HG02763 (cell line): ENCODE results near the gene CDC40.

ENCODE experiments used
- ATAC-seq: cut with Tn5 transposase; IDR thresholded peaks from one replicate; pipeline ENCODE4 v1.9.1; 2021; ENCODE audit warnings: mild to moderate bottlenecking, moderate library complexity; ENCODE audit not compliant: unreplicated experiment

Gene CDC40

GRCh38 chr6:110180228-110181008 lies at the start of gene CDC40:
CDC40 (plus strand) TSS chr6:110180427; CDS start chr6:110180445, 18 bp downstream.
- ATAC-seq = peak; percentile 53

- ATAC-seq = no peak
Measured at GRCh38 chr6:110137924-110138887, 42.0 kb upstream of the CDC40 start.

DNA sequence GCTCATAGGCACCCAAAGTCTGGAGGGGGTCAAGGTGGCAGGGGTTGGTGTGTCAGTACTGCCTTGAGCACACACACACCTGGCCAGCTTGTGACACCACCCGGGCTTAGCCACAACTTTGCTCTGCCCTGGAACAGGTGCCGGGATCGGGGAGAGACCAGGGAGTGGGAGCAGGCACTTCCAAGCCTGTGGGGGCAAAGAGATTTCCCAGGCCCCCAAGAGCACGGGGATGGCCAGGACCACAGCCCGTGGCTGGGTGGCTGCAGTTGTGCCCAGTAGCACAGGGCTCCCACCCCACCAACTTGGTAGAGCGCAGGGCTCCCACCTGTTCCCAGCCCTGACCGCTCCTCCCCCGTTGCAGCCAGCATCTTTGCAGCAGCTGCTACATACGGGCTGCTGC lies 41.2 kb upstream of the CDC40 start:
- ATAC-seq = no peak

DNA sequence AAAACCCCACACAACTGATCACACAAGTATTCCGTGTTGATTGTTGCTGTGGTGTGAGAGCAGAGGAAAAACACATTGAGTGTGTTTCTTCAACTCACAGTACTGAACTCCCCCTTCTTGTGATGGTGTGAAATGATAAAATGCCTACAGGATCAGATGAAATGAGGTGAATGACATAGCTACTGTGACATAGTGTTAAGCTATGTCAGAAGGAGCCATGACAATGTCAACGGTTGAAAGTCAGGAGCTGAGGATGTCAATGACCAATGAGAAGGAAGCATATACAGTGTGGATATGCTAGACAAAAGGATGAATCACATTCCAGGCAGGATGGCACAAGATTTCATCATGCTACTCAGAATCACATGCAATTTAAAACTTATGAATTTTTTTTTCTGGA lies 39.6 kb upstream of the CDC40 start:
- ATAC-seq = no peak

- no peak for ATAC-seq
Measured at GRCh38 chr6:110147870-110148269, 32.4 kb upstream of the CDC40 start.

GRCh38 chr6:110158479-110158878 lies 21.7 kb upstream of the CDC40 start:
- no peak for ATAC-seq

- ATAC-seq = no peak
Measured at GRCh38 chr6:110170081-110170480, 10.1 kb upstream of the CDC40 start.

DNA sequence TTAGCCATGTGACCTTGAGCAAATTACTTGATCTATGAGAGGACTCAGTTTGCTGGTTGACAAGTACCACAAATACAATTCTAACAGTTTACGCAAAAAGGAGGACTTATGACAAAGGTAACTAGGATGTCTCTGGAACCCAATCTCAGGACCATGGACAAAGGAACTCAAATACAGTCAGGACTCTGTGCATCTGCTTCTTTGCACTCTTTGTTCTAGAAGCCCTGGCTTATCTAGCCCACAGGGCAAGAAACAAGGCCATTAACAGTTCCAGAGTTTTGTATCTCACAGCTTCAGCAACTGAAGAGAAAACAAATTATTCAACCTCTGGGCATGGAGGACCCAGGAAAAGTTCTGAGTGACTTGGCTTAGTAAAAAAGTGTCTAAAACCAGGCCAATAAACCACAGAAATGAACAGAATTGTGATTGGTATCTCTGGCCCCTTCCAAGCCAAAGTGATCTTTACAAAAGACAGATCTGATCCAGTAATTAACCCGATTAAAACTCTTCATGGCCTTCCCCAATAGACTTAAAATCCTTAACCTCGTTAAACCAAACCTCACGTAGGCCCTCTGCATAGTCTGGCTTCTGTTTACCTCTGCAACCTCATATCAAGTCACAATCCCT lies 6.6 kb upstream of the CDC40 start:
- ATAC-seq = no peak

DNA sequence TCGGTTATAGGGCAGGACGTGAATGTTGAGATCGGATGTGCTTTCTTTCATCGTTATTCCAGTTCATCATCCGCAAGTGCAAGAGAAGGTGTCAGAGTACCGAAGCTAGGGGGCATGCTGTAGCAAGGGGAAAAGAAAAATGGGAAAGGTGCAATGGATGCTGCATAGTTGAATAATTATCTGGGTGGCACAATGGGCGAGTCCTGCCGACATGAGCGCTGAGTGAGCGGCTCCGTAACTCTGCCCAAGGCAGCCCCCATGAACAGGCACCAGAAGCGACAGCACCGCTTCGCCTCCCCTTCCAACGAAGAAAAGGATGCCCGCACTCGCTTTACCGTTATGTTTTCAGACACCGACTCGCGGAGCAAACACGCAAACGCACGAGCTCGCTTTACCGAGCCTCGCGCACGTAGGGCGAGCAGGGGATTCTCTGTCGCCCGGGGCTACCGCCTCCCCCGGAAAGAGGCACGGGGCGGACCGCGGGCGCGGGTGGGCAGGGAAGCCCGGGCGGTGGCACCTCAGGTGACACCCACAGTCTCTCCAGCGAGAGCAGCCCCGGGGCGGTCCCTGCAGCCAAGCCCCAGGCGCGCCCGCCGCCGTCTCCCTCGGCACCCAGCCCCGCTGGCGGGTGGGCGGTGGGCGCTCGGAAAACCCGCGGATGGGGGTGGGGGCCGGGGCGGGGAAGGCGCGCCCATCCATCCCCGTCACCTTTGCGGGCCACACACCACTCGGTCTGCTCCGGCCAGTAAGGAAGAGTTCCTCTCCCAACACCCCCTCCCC lies 1.4 kb upstream of the CDC40 start:
- peak; percentile 21 for ATAC-seq

- ATAC-seq = peak; percentile 89
Measured at GRCh38 chr6:110179406-110180227, 610 bp upstream of the CDC40 start, which contains the start of gene WASF1. WASF1 (minus strand) TSS chr6:110179670; CDS start chr6:110127601, 52,069 bp downstream.

DNA sequence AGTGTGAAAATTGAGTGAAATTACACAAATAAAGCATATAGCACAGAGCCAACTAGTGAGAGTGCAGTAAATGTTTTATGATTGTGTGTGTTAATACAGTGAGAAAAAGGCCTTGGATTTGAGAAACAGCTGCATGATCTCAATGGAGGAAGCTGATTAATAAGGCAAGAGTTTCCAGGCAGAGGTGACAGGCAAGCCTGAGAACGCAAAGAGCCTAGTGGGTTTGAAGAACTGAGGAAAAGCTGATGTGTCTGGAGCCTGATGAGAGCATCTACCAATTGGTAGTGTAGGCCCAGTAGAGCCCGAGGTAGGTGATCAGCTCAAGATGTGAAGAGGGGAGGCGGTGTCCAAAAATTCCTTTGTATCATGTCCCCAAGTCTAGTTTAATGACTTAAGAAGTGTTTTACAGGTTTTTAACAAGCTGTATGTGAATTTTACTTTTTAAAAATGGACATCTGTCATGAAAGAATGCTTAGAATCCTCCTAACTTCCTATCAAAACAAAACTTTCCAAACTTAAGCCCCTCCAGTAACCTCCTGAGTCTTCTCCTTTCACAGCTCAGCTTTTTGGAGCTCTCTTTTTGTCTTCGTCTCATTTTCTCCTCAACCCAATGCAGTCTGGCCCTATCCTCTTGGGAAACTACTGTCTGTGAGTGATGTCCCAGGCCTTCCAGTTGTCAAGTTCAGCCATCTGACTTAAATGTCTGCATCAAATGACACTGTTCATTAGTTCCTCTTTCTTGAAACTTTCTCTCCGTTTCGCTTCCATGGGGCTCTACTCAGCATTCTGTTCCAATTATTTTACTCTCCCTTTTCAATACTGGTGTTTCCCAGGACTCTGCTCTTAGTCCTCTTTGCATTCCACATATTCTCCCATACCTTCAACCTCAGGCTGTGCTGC lies 1.2 kb downstream of the CDC40 start:
- ATAC-seq = no peak

- ATAC-seq = no peak
Measured at GRCh38 chr6:110183292-110183885, 3.2 kb downstream of the CDC40 start.

GRCh38 chr6:110185879-110186278 lies 5.7 kb downstream of the CDC40 start:
- ATAC-seq = peak; percentile 52

DNA sequence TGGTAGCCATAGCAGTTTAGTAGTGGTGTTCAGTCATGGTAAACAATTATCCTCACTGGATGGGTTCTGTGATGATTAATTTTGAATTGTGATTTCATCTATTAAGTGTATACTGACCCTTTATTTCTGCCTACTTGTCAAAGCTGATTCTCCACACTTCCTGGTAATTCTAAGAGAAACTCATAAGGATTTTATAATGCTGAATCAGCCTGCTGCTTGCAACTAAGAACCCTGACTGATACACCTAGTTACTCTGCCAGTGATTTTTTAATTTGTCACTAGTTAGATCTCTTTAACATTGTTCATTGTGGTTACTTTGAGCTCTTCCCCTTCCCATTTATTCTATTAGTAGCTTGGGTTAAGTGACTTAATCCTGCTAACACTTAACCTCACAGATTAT lies 8.6 kb downstream of the CDC40 start:
- no peak for ATAC-seq

- no peak for ATAC-seq
Measured at GRCh38 chr6:110190726-110191125, 10.5 kb downstream of the CDC40 start.

GRCh38 chr6:110191477-110191876 lies 11.2 kb downstream of the CDC40 start:
- no peak for ATAC-seq

- no peak for ATAC-seq
Measured at GRCh38 chr6:110195639-110196038, 15.4 kb downstream of the CDC40 start.

DNA sequence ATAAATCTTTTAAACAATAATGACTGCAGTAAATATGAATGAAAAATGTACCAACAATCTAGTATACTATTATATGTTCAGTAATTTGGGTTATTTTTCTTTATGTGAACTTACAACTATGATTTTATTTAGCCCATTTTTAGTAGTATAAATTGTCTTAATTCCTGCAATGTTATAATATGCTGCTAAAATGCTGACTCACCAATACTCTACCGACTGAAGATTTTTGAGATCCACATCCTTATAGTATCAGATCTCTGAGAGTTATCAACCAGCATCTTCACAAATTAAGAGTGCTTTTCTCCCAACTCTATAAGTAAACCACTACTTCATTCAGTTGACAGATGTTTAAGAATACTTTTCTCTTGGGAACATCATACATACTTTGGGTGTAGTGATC lies 16.6 kb downstream of the CDC40 start:
- no peak for ATAC-seq
